Uterus (tissue), 2 donors: ENCODE data around the gene PRXL2C.

ENCODE experiments used
- POLR2A ChIP-seq, 2 donors: fragments of 450-650 bp; IDR thresholded peaks; one replicate each; pipeline ENCODE4 v1.6.1; 2016; ENCODE audit warnings: antibody characterized with exemption in 2 of 2, mild to moderate bottlenecking in 1 of 2, moderate library complexity in 1 of 2
- TF ChIP-seq, protein P1 (sequence below), 4 experiments: fragments of 200-600 bp in 2 of 4; fragments of 450-650 bp in 2 of 4; sonication (generic) in 2 of 4; IDR thresholded peaks; one replicate each; pipeline ENCODE4 v1.5.1; 2016 to 2019; ENCODE audit warnings: antibody characterized with exemption in 4 of 4, mild to moderate bottlenecking in 2 of 4, moderate library complexity in 1 of 4

DNA sequence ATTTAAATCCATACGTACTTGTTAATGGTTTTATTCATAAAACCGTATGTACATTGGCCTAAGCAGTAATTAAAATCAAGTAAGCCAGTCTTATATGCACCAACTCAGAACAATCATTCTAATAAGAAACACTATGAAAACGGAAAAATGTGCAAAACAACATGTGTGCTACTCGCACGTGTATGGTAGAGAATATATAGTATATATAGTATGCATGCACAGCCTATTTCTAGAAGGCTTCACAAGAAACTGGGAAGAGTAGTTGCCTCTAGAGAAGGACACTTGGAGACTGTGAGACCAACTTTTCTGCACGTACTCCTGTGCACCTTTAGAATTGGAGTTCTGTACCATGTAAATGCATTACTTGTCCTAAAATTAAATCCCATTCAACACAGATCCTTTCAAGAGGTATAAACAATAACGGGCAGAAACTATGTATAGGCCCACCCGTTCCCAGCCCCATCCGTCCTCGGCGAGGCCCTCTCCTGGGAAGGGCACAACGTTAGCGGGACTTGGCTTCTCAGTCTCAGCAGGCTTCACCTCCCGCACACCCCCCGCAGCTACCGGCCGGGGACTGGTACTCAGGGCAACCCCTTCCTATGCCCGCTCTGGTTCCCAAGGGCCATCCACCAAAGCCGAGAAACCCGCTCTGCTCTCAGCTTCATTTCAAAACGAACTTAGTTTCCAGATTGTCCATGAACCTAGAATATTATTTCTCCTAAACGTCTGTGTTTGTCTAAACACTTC lies 37.5 kb downstream of the PRXL2C start:
- TF ChIP-seq, protein P1, sequence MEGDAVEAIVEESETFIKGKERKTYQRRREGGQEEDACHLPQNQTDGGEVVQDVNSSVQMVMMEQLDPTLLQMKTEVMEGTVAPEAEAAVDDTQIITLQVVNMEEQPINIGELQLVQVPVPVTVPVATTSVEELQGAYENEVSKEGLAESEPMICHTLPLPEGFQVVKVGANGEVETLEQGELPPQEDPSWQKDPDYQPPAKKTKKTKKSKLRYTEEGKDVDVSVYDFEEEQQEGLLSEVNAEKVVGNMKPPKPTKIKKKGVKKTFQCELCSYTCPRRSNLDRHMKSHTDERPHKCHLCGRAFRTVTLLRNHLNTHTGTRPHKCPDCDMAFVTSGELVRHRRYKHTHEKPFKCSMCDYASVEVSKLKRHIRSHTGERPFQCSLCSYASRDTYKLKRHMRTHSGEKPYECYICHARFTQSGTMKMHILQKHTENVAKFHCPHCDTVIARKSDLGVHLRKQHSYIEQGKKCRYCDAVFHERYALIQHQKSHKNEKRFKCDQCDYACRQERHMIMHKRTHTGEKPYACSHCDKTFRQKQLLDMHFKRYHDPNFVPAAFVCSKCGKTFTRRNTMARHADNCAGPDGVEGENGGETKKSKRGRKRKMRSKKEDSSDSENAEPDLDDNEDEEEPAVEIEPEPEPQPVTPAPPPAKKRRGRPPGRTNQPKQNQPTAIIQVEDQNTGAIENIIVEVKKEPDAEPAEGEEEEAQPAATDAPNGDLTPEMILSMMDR (IDR thresholded peaks at IDR 0.05) = no peak
- no peak for TF ChIP-seq POLR2A (IDR thresholded peaks at IDR 0.05)
